ENCODE data around the gene CFAP141.
"Not testable (repeated sequence)": the region's sequence is repeated elsewhere in the genome, so short reads cannot be mapped to it uniquely, and the experiment has no call there.

CFAP141 gene

GRCh38 chr1:154207262-154207661 is 1.1 kb upstream of the CFAP141 start:
- DNase-seq: no peak

GRCh38 chr1:154205778-154206177 is 355 bp downstream of the CFAP141 start:
- DNase-seq: not testable (repeated sequence)

- no peak for DNase-seq
These were observed 6.6 kb downstream of the CFAP141 start for GRCh38 chr1:154199563-154199879.

- peak; percentile 30 for DNase-seq
These were observed 7.2 kb downstream of the CFAP141 start for GRCh38 chr1:154198756-154199562.

- DNase-seq: peak; percentile 18
These were observed 12.3 kb downstream of the CFAP141 start for GRCh38 chr1:154193821-154194220.

GRCh38 chr1:154192476-154192875 is 13.7 kb downstream of the CFAP141 start:
- DNase-seq: no peak

GRCh38 chr1:154191990-154192461 is 14.1 kb downstream of the CFAP141 start, which contains the start of gene TPM3:
Gene TPM3, minus strand, starts transcription at chr1:154192100. Its CDS starts 82 bp downstream, at chr1:154192018.
- no peak for DNase-seq

- DNase-seq: no peak
These were observed 15.6 kb downstream of the CFAP141 start for GRCh38 chr1:154190550-154190949.

GRCh38 chr1:154186852-154187501 is 19.2 kb downstream of the CFAP141 start:
- DNase-seq: no peak

- DNase-seq: peak; percentile 48
These were observed 20.0 kb downstream of the CFAP141 start for GRCh38 chr1:154186177-154186576.

GRCh38 chr1:154183046-154183915 is 22.9 kb downstream of the CFAP141 start:
- DNase-seq: peak; percentile 99

- DNase-seq: no peak
These were observed 23.6 kb downstream of the CFAP141 start for GRCh38 chr1:154182344-154183045.

GRCh38 chr1:154181944-154182343 is 24.2 kb downstream of the CFAP141 start:
- no peak for DNase-seq

GRCh38 chr1:154179946-154180687 is 26.0 kb downstream of the CFAP141 start:
- no peak for DNase-seq

GRCh38 chr1:154178911-154179811 is 27.0 kb downstream of the CFAP141 start:
- no peak for DNase-seq

- no peak for DNase-seq
These were observed 28.1 kb downstream of the CFAP141 start for GRCh38 chr1:154178013-154178412.

GRCh38 chr1:154176337-154176736 is 29.8 kb downstream of the CFAP141 start:
- no peak for DNase-seq

GRCh38 chr1:154174654-154175053 is 31.5 kb downstream of the CFAP141 start:
- no peak for DNase-seq

GRCh38 chr1:154171880-154172279 is 34.3 kb downstream of the CFAP141 start:
- DNase-seq: no peak

- DNase-seq: no peak
These were observed 34.9 kb downstream of the CFAP141 start for GRCh38 chr1:154171223-154171583.
